Measurements from ENCODE around the gene SNUPN.

The SNUPN gene

DNA sequence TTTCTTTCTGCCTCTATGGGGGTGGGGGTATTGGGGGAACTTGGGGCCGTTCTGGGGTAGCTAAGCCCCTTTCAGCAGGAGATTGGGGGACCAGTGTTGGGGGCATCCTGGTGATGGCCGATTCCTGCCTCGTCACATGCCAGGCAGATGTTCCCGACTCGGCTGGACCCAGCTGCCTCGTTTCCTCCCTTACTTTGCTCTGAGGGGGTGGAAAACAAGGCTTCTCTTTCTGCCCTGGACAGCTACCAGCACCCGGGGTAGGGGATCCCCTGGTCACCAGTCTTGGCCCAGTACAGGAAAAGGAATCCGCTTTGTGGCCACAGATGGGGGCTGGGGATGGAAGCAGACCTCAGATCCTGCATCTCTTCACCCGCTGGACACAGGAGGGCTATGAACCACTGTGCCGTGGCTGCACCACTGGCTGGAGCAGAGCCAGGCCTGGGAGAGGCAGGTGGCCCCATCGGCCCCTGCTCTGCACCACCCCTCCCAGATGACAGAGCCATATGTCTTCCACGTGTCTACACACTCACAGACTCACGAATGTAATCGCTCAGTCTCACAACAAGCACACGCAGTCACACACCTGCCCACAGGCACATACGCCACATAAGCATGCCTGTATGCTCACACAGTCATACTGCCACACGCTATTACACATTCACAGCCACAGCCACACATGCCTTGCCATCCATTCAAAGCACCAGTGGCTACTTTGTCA lies 34.6 kb upstream of the SNUPN start:
- no peak for ATAC-seq (replicated peaks)
- Mint-ChIP-seq H3K4me3 (no peak overlapping the region), H3K9me3 (no peaks in the 10 kb centered on the region), H3K27me3 (peaks cover 0 to 6% of the 10 kb centered on the region in 2 donors), H3K4me1 (no peaks in the 10 kb centered on the region), H3K27ac (no peak overlapping the region), H3K36me3 (no peaks in the 10 kb centered on the region)
- DNase-seq: no peak

DNA sequence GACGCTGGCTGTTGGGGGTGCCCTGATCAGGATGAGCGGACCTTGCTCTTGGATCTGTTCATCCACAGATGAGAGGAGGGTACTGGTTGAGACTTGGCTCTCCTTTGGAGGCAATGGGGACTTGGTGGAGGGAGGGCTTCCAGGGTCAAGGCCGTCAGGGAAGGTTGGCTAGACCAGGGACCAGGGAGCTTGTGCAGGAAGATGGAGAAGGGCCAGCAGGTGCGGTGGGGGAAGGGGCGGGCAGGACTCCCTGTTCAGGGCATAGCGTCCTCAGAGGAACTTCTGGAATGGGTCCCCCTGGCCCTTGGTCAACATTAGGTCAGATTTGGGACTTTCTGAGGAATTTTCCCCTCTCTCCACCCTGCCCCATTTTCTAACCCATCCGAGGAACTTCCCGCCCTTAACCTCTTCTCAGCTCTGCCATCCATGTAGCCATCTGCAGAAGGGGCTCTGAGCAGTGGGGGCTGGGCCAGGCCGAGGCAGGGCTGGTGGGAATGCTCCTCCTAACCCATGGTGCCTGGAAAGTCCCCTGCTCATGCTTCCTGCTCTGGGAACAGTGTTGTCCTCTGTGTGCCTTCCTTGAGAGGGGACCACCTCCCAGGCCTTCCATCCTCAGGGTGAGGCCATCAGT lies 33.7 kb upstream of the SNUPN start:
- Mint-ChIP-seq H3K4me1 (no peaks in the 10 kb centered on the region), H3K27ac (no peak overlapping the region), H3K9me3 (no peaks in the 10 kb centered on the region), H3K36me3 (no peaks in the 10 kb centered on the region), H3K4me3 (no peak overlapping the region), H3K27me3 (peaks cover 0 to 6% of the 10 kb centered on the region in 2 donors)
- DNase-seq (no peak), ATAC-seq (replicated peaks) (no peak)

DNA sequence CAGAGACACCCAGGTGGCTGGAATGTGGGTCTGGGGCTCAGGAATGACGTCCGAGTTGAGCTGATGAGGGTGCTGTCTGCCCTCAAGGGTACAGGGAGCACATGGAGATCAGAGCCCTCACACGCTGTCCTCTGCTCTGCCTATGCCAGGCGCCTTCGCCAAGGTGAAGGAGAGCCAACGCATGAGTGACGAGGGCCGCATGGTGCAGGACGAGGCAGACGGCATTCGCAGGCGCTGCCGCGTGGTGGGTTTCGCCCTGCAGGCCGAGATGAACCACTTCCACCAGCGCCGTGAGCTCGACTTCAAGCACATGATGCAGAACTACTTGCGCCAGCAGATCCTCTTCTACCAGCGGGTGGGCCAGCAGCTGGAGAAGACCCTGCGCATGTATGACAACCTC lies 31.3 kb upstream of the SNUPN start:
- no peaks in the 10 kb centered on the region for H3K36me3 Mint-ChIP-seq
- H3K9me3 Mint-ChIP-seq: no peaks in the 10 kb centered on the region
- ATAC-seq (replicated peaks): no peak
- H3K4me3 Mint-ChIP-seq: no peak overlapping the region
- H3K27ac Mint-ChIP-seq: no peak overlapping the region
- H3K4me1 Mint-ChIP-seq: no peaks in the 10 kb centered on the region
- peaks cover 0 to 13% of the 10 kb centered on the region in 2 donors for H3K27me3 Mint-ChIP-seq
- DNase-seq: no peak

DNA sequence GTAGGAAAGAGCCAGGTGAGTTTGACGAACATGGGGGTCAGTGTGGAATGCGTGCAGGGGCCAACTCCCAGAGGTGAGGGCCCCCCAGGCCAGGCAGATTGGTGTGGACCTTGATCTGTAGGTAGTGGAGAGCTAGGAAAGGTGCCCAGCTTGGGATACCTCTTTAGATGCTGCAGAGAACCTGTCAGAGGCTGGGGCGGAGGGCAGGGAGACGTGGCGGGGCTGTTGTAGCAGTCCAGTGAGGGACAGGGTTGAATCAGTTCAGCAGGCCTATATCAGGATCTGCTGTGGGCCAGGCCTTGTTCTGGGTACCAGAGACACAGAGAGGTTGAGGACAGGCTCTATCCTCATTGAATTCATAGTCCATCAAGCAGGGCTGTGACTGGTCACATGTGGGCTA lies 30.8 kb upstream of the SNUPN start:
- H3K36me3 Mint-ChIP-seq: no peaks in the 10 kb centered on the region
- no peak overlapping the region for H3K4me3 Mint-ChIP-seq
- H3K9me3 Mint-ChIP-seq: no peaks in the 10 kb centered on the region
- ATAC-seq (replicated peaks) (no peak), DNase-seq (no peak)
- peaks cover 0 to 13% of the 10 kb centered on the region in 2 donors for H3K27me3 Mint-ChIP-seq
- no peak overlapping the region for H3K27ac Mint-ChIP-seq
- H3K4me1 Mint-ChIP-seq: no peaks in the 10 kb centered on the region

DNA sequence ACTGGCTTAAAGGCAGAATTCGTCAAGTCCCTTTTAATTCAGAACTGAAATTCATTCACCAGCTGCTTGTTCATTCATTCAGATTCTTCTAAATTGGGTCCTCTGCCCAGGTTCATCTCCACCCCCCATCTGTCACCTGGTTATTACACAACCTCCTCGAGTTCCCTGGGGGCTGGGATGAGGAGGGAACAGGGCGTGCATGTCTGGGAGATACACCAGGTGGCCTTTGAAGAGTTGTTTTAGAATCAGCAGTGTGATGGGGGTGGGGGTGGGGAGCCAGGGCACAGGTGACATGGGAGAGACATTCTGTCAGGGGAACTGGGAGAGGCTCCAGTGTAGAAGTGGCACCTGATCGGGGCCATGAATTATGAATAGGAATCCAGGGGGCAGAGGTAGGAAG lies 30.4 kb upstream of the SNUPN start:
- Mint-ChIP-seq H3K9me3 (no peaks in the 10 kb centered on the region), H3K4me1 (no peaks in the 10 kb centered on the region), H3K4me3 (no peak overlapping the region), H3K27ac (no peak overlapping the region), H3K27me3 (peaks cover 0 to 13% of the 10 kb centered on the region in 2 donors), H3K36me3 (no peaks in the 10 kb centered on the region)
- ATAC-seq (replicated peaks): no peak
- DNase-seq: no peak

DNA sequence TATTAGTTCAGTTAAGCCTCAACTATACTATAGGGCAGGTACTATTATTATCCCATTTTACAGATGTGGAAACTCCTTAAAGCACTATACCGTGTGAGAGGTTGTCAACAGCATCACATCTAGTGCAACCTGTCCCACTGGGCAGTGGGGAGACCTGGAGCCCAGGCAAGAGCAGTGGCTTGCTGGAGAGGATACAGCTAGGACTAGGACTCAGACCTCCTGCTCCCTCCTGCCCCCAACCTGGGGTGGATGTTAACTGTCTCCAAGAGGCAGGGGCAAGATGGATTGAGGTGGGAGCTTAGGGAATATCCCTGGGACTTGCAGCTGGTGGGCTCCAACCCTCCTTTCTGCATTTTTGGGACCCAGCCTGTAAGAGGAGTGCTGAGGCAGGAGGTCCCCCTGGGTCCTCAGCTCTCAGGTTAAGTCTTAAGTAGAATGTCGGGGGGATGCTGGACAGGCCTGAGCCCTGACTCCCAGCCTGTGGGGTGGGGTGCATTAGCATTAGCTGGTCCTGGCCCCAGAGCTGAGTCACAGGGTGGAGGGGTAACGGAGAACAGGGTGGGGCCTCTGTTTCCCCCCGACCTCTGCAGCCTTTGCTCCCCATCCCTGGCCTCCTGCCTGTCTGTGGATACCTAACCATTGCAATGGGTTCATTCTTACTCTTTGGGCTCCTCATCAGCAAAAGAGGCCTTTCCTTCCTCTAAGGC lies 28.8 kb upstream of the SNUPN start:
- H3K27me3 Mint-ChIP-seq: peaks cover 4 to 7% of the 10 kb centered on the region in 2 donors
- H3K36me3 Mint-ChIP-seq: no peaks in the 10 kb centered on the region
- H3K9me3 Mint-ChIP-seq: no peaks in the 10 kb centered on the region
- no peak for ATAC-seq (replicated peaks)
- H3K27ac Mint-ChIP-seq: no peak overlapping the region
- no peak for DNase-seq
- H3K4me3 Mint-ChIP-seq: no peak overlapping the region
- no peaks in the 10 kb centered on the region for H3K4me1 Mint-ChIP-seq

DNA sequence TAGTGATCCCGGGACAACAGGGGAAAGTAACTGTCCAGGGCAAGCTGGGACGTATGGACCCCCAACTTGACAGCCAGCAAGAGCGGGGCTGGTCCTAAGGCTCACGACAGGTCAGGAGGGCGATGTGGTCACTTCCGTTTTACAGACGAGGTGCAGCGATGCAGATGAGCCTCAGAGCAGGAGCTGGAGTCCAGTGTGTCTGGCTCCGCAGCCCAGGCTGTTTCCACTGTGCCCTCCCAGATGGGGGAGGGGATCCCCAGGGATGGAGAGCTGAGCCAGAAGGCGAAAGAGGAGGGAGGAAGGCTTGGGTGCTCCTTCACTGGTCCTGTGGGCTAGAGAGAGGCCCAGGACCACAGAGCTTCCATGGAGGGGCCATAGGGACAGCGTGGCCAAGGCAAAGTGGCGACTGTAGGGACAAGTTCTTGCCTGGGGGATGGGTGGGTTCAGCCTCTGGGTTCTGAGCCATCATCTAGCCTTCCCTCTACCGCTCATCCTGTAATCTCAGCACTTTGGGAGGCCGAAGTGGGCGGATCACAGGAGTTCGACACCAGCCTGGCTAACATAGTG lies 27.9 kb upstream of the SNUPN start:
- no peak overlapping the region for H3K4me3 Mint-ChIP-seq
- no peaks in the 10 kb centered on the region for H3K4me1 Mint-ChIP-seq
- peaks cover 8 to 16% of the 10 kb centered on the region in 2 donors for H3K27me3 Mint-ChIP-seq
- no peaks in the 10 kb centered on the region for H3K9me3 Mint-ChIP-seq
- no peak for DNase-seq
- peak overlapping the region; percentile 37 for H3K27ac Mint-ChIP-seq
- ATAC-seq (replicated peaks): no peak
- no peaks in the 10 kb centered on the region for H3K36me3 Mint-ChIP-seq

DNA sequence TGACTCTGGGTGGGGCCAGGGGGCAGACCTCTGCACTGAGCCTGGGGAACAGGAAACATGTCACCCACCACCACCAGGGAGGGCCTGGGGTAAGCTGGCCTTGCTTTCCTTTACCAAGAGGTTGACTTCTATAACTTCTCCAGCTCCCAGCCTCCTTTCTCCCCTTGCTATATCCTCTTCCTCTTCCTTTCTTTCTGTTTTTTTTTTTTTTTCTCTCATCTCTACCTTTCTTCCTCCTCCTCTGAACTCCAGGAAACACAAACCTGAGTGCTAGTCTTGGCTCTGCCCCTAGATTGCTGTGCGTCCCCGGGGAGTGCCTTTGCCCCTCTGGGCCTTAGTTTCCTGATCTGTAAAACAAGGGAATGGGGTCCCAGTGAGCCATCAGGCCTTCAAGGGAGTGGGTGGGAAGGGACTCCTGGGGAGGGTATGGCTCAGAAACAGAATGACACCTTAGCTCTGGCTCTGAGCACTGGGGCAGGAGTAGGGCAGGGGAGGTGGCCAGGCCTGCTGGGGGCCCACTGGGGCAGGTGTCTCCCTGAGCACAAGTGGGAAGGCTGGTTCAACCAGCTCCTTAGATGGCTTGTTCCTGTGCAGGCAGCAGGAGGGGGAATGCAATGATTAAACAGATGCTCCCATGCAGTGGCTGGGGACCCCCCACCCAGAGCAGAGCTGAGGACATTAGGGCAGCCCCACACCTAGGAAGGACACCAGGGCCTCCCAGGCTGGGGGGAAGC lies 26.5 kb upstream of the SNUPN start:
- DNase-seq (no peak), ATAC-seq (replicated peaks) (no peak)
- H3K4me3 Mint-ChIP-seq: no peak overlapping the region
- H3K36me3 Mint-ChIP-seq: no peaks in the 10 kb centered on the region
- peaks cover under 1 to 3% of the 10 kb centered on the region in 2 donors for H3K4me1 Mint-ChIP-seq
- H3K9me3 Mint-ChIP-seq: no peaks in the 10 kb centered on the region
- H3K27ac Mint-ChIP-seq: no peak overlapping the region
- peaks cover 8 to 17% of the 10 kb centered on the region in 2 donors for H3K27me3 Mint-ChIP-seq

DNA sequence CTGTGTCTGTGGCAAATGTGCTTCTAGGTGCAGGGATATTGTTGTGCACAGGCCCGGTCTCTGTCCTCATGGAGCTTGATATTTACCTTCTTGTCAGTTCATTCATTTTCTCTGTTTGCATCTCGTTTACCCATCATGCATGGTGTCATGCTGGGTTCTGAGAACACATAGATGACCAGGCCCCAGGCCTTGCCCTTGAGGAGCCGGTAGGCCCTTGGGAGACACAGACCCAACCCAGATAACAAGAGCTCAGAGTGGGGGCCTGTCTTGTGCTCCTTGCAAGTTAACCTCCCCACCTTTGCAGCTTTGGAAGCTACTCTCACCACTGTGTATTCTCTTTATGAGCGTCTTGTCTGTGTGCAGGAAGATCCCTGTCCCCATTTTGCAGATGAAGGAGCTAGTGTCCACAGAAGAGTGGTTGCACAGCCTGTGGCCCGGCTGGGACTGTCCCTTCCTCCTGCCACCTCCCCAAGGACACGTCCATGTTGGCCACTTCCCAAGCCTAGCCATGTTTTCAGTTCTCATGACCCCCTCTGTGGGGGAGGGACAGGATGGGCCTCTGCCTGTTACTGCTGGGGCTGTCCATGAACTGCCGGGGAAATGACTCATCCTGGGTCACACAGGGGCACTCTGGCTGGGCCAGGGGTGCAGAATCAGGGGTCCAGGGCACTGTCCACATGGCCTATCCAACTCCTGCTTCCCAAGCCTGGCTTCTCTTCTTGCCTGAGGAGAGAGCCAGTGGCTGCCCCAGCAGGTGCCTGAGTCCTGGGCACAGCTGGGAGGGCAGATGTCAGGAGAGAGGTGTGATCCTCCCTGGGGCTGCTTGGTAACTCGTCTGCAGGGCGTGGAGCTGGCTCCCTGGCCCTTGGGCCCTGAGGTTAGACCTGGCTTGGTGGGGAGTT lies 25.6 kb upstream of the SNUPN start:
- H3K27me3 Mint-ChIP-seq: peaks cover 17% of the 10 kb centered on the region in 2 donors
- no peaks in the 10 kb centered on the region for H3K36me3 Mint-ChIP-seq
- peaks cover 7% of the 10 kb centered on the region in 2 donors for H3K4me1 Mint-ChIP-seq
- DNase-seq: no peak
- H3K27ac Mint-ChIP-seq: no peak overlapping the region
- no peak for ATAC-seq (replicated peaks)
- no peaks in the 10 kb centered on the region for H3K9me3 Mint-ChIP-seq
- H3K4me3 Mint-ChIP-seq: no peak overlapping the region

DNA sequence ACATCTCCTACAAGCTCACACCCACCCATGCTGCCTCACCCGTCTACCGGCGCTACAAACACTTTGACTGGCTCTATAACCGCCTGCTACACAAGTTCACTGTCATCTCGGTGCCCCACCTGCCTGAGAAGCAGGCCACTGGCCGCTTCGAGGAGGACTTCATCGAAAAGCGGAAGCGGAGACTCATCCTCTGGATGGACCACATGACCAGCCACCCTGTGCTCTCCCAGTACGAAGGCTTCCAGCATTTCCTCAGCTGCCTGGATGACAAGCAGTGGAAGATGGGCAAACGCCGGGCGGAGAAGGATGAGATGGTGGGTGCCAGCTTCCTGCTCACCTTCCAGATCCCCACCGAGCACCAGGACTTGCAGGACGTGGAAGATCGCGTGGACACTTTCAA lies 24.3 kb upstream of the SNUPN start:
- no peak for ATAC-seq (replicated peaks)
- H3K4me1 Mint-ChIP-seq: peaks cover 7% of the 10 kb centered on the region in 2 donors
- H3K36me3 Mint-ChIP-seq: no peaks in the 10 kb centered on the region
- no peak for DNase-seq
- H3K27me3 Mint-ChIP-seq: peaks cover 17 to 18% of the 10 kb centered on the region in 2 donors
- H3K27ac Mint-ChIP-seq: no peak overlapping the region
- no peak overlapping the region for H3K4me3 Mint-ChIP-seq
- no peaks in the 10 kb centered on the region for H3K9me3 Mint-ChIP-seq

DNA sequence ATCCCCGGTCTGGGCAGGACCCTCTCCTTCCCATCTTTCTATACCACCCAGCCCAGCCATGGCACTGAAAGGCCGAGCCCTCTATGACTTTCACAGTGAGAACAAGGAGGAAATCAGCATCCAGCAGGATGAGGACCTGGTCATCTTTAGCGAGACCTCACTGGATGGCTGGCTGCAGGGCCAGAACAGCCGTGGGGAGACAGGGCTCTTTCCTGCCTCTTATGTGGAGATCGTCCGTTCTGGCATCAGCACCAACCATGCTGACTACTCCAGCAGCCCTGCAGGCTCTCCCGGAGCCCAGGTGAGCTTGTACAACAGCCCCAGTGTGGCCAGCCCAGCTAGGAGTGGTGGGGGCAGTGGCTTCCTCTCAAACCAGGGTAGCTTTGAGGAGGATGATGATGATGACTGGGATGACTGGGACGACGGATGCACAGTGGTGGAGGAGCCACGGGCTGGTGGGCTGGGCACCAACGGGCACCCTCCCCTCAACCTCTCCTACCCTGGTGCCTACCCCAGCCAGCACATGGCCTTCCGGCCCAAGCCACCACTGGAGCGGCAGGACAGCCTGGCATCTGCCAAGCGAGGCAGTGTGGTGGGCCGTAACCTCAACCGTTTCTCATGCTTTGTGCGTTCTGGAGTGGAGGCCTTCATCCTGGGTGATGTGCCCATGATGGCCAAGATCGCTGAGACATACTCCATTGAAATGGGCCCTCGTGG lies 23.7 kb upstream of the SNUPN start:
- Mint-ChIP-seq H3K4me3 (no peak overlapping the region), H3K4me1 (peaks cover 7 to 9% of the 10 kb centered on the region in 2 donors), H3K27ac (no peak overlapping the region)

DNA sequence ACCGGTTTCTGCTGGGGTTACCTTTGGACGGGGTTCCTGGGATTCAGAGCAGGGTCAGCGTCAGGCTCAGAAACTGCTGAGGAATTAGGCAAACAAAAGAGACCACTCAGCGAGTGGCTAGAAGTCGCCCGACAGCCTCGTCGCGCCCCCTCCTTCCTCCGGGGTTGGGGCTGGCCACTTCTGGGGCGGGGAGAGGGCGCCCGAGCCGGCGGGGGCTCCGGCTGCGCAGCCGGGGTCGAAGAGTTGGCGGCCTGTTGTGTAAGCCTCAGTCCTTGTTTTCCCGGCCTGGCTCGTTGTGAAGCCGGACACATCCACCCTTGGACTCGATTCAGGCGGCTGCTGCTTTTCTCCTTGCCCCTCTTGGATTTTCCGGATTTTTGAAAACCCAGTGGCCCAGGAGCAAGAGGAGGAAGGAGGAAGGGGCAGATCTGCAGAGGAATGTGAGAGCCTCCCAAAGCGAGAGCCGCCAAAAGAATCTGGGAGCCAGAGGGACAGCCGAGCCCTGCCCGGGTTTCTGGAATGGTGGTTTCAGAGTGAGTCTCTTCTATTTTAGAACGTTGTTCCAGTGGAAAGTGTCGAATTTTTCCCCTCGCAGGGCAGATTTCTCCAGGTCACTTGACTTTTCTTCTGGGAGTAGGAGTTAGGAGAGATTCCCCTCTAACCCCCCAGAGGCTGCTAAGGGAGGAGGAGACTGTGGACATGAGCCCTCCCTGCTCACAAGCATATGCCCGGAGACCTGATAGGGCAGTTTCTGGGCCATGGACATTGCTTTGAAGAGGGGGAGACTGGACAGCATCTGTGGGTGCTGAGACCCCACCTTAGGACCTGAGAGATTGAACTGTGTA lies 22.9 kb upstream of the SNUPN start:
- DNase-seq (no peak), ATAC-seq (replicated peaks) (peak; percentile 12)
- Mint-ChIP-seq H3K27ac (no peak overlapping the region), H3K27me3 (peaks cover 16 to 18% of the 10 kb centered on the region in 2 donors), H3K36me3 (peaks cover 0 to 2% of the 10 kb centered on the region in 2 donors), H3K4me1 (peaks cover 7 to 9% of the 10 kb centered on the region in 2 donors), H3K4me3 (peak overlapping the region; percentile 84 to 87), H3K9me3 (no peaks in the 10 kb centered on the region)

More for the DNA sequence above, 23.7 kb upstream of the SNUPN start:
- H3K27me3 Mint-ChIP-seq: peaks cover 17 to 18% of the 10 kb centered on the region in 2 donors
- no peaks in the 10 kb centered on the region for H3K9me3 Mint-ChIP-seq
- no peaks in the 10 kb centered on the region for H3K36me3 Mint-ChIP-seq
- DNase-seq (no peak), ATAC-seq (replicated peaks) (no peak)

Data from stimulated activated naive B cell treated with anti-CD40 and anti-IgM and Interleukin-4, amounts not matched to agents 10 μg/mL and 1 μg/mL and 100 μg/mL, for 72 hours (primary cell).